Measurements from ENCODE around the gene GATAD2A.

GATAD2A gene

DNA sequence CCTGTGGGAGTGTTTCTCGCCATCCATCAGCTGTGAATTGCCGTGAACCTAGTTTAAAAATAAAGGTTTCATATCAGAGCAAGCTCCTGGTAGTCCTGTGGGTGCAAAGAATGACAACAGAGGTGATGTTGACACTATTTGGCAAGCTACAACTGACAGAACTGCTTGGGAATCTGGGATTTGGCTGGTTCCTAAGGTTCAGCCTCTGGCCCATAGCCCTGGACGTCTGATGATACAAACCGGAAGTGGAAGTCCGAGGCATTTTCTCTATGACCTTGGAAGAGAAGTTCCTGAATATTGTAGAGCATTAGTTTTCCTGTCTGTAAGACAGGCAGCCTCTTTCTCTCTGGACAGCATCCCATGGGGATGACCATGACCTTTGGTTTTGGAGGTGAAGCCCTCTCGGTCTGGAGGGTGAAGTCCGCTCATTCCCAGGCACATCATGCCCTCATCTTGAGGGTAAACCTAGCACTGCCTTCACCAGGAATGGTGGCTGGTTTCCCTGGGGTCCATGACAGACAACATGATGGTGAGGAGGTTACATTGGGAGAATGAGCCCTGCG, 29.1 kb downstream of the GATAD2A start:
- no peak overlapping the region for H2BK12ac ChIP-seq (ENCODE audit: low read length in 2 of 2)
- H4K91ac ChIP-seq (ENCODE audit: low read length), result no peak overlapping the region
- no peak overlapping the region for H2BK120ac ChIP-seq (ENCODE audit: low read depth, low read length)
- no peak overlapping the region for H2AFZ ChIP-seq (ENCODE audit: low read depth, low read length)
- H3K9me3 ChIP-seq (ENCODE audit: control insufficient read depth, low read length), result no peaks in the 10 kb centered on the region
- DNase-seq, result no peak
- H3K23ac ChIP-seq (ENCODE audit: low read length in 2 of 2), result no peak overlapping the region
- H2AK5ac ChIP-seq (ENCODE audit: low read length, severe bottlenecking), result no peak overlapping the region
- no peaks in the 10 kb centered on the region for H3K27me3 ChIP-seq (ENCODE audit: control insufficient read depth in 1 of 2, insufficient read depth in 1 of 2, low read length in 2 of 2)
- H3K4me3 ChIP-seq (ENCODE audit: insufficient read depth in 1 of 2, low read depth in 1 of 2, low read length in 2 of 2), result peak overlapping the region in 1 of 2 experiments; percentile 27
- no peak overlapping the region for H3K27ac ChIP-seq (ENCODE audit: low read length, poor library complexity, severe bottlenecking)
- H3K79me1 ChIP-seq (replicated peaks; ENCODE audit: low read length, poor library complexity, severe bottlenecking), result peaks cover 24% of the 10 kb centered on the region
- H3K4ac ChIP-seq (ENCODE audit: low read depth in 1 of 2, low read length in 2 of 2), result no peak overlapping the region
- no peak overlapping the region for H4K8ac ChIP-seq (ENCODE audit: low read length)
- H3K9ac ChIP-seq (ENCODE audit: low read length), result peak overlapping the region; percentile 15
- WGBS, result 95% methylated on average over 7 of the region's 8 CpGs
- H2BK15ac ChIP-seq (ENCODE audit: low read depth, poor library complexity, severe bottlenecking), result no peak overlapping the region
- no peak overlapping the region for H3K4me2 ChIP-seq (ENCODE audit: low read length, poor library complexity, severe bottlenecking)
- peaks cover 6 to 17% of the 10 kb centered on the region in 2 experiments for H3K36me3 ChIP-seq (ENCODE audit: control insufficient read depth in 1 of 2, insufficient read depth in 2 of 2, low read depth in 1 of 2, low read length in 2 of 2)
- H3K14ac ChIP-seq (ENCODE audit: low read length in 2 of 2), result no peak overlapping the region
- H3K4me1 ChIP-seq (ENCODE audit: control insufficient read depth, insufficient read depth, low read depth, low read length), result peaks cover 5% of the 10 kb centered on the region
- H2BK5ac ChIP-seq (ENCODE audit: low read depth, low read length, poor library complexity, severe bottlenecking), result no peak overlapping the region
- no peak overlapping the region for H3K18ac ChIP-seq (ENCODE audit: low read depth in 1 of 2, low read length in 2 of 2)

DNA sequence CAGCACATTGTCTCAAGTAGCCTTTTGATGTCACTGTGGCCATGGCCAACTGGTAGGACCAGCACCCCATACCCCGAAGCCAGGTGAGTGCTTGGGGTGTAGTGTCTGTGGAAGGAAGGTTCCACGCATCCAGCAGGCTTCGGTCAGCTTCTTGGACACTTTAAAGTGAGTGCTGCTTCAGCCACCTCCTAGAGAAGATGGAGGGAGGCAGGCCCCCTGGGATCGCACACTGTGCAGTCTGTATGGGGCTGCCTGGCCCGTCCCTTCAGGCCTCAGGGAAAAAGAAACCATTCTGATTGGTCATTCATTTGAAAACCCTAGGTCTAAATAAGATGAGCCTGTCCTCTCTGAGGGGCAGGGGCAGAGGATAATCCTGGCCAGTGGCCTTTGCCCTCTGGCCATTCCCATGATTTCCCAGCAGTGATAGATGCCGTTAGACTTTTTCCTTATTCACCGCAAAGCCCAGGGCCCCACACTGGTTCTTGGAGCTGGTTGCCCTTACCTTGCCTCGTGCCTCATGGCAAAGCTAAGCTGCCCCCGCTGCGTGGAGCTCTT, 30.7 kb downstream of the GATAD2A start:
- 96% methylated on average over 10 of the region's 10 CpGs for WGBS
- no peak for DNase-seq
- no peak overlapping the region for H2BK12ac ChIP-seq (ENCODE audit: low read length in 2 of 2)

DNA sequence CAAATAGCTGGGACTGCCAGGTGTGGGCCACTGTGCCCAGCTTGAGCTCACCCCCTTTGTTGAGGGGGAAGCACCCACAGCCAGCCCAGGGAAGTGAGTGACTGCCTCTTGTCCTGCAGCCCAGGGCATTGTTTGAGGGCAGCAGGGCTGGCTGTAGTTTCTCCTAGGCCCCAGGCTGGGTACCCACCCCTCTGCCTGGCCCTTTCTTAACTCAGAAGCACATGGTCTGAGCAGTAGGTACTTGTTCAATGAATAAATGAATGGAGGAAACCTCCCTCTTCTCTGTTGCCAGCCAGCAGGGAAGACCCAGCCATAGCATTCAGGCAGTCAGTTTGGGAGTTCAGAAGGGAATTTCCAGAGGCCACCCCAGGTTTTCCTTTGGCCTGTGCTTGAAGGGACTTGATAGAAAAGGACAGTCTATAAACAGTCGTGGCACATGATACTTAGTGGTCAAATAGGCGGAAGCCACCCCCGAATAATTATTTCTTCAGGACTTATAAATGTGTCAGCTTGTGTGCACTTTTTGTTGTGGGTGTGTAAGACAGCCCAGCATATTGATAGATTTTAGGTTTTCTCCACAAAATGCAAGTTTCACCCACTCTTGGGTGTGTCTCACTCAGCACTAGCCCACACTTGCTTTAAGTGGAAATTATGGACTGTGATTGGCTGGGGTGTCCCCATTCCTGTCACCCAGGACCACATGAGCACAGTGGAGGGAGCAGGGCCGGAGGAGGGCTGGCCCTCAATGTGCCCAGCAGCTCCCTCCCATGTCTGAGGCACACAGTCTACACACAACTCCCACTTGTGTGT, 33.1 kb downstream of the GATAD2A start:
- H3K18ac ChIP-seq (ENCODE audit: low read depth in 1 of 2, low read length in 2 of 2), result peak overlapping the region in 1 of 2 experiments; percentile 31
- no peaks in the 10 kb centered on the region for H3K9me3 ChIP-seq (ENCODE audit: control insufficient read depth, low read length)
- no peak overlapping the region for H4K91ac ChIP-seq (ENCODE audit: low read length)
- no peak overlapping the region for H2BK120ac ChIP-seq (ENCODE audit: low read depth, low read length)
- H3K27me3 ChIP-seq (ENCODE audit: control insufficient read depth in 1 of 2, insufficient read depth in 1 of 2, low read length in 2 of 2), result no peaks in the 10 kb centered on the region
- H3K14ac ChIP-seq (ENCODE audit: low read length in 2 of 2), result no peak overlapping the region
- peak overlapping the region in 1 of 2 experiments; percentile 4 for H2BK12ac ChIP-seq (ENCODE audit: low read length in 2 of 2)
- no peak overlapping the region for H3K4ac ChIP-seq (ENCODE audit: low read depth in 1 of 2, low read length in 2 of 2)
- H3K4me3 ChIP-seq (ENCODE audit: insufficient read depth in 1 of 2, low read depth in 1 of 2, low read length in 2 of 2), result no peak overlapping the region
- no peak overlapping the region for H2AK5ac ChIP-seq (ENCODE audit: low read length, severe bottlenecking)
- H3K4me2 ChIP-seq (ENCODE audit: low read length, poor library complexity, severe bottlenecking), result no peak overlapping the region
- H3K4me1 ChIP-seq (ENCODE audit: control insufficient read depth, insufficient read depth, low read depth, low read length), result peaks cover 5% of the 10 kb centered on the region
- 97% methylated on average over 3 of the region's 4 CpGs for WGBS
- H3K79me1 ChIP-seq (replicated peaks; ENCODE audit: low read length, poor library complexity, severe bottlenecking), result peaks cover 20% of the 10 kb centered on the region
- H2AFZ ChIP-seq (ENCODE audit: low read depth, low read length), result no peak overlapping the region
- peak overlapping the region in 1 of 2 experiments; percentile 10 for H3K23ac ChIP-seq (ENCODE audit: low read length in 2 of 2)
- no peak overlapping the region for H2BK5ac ChIP-seq (ENCODE audit: low read depth, low read length, poor library complexity, severe bottlenecking)
- H4K8ac ChIP-seq (ENCODE audit: low read length), result no peak overlapping the region
- H3K27ac ChIP-seq (ENCODE audit: low read length, poor library complexity, severe bottlenecking), result no peak overlapping the region
- H2BK15ac ChIP-seq (ENCODE audit: low read depth, poor library complexity, severe bottlenecking), result no peak overlapping the region
- peaks cover 6 to 12% of the 10 kb centered on the region in 2 experiments for H3K36me3 ChIP-seq (ENCODE audit: control insufficient read depth in 1 of 2, insufficient read depth in 2 of 2, low read depth in 1 of 2, low read length in 2 of 2)
- no peak overlapping the region for H3K9ac ChIP-seq (ENCODE audit: low read length)
- no peak for DNase-seq

More for the DNA sequence above, 30.7 kb downstream of the GATAD2A start:
- Histone ChIP-seq H3K27me3 (ENCODE audit: control insufficient read depth in 1 of 2, insufficient read depth in 1 of 2, low read length in 2 of 2) (no peaks in the 10 kb centered on the region), H4K91ac (ENCODE audit: low read length) (no peak overlapping the region), H2AFZ (ENCODE audit: low read depth, low read length) (no peak overlapping the region), H2BK5ac (ENCODE audit: low read depth, low read length, poor library complexity, severe bottlenecking) (no peak overlapping the region), H3K4me2 (ENCODE audit: low read length, poor library complexity, severe bottlenecking) (no peak overlapping the region), H3K36me3 (ENCODE audit: control insufficient read depth in 1 of 2, insufficient read depth in 2 of 2, low read depth in 1 of 2, low read length in 2 of 2) (peaks cover 6 to 12% of the 10 kb centered on the region in 2 experiments), H3K9ac (ENCODE audit: low read length) (no peak overlapping the region), H4K8ac (ENCODE audit: low read length) (no peak overlapping the region), H3K18ac (ENCODE audit: low read depth in 1 of 2, low read length in 2 of 2) (no peak overlapping the region), H2BK15ac (ENCODE audit: low read depth, poor library complexity, severe bottlenecking) (no peak overlapping the region), H3K4ac (ENCODE audit: low read depth in 1 of 2, low read length in 2 of 2) (no peak overlapping the region), H3K23ac (ENCODE audit: low read length in 2 of 2) (no peak overlapping the region), H3K4me3 (ENCODE audit: insufficient read depth in 1 of 2, low read depth in 1 of 2, low read length in 2 of 2) (no peak overlapping the region), H3K4me1 (ENCODE audit: control insufficient read depth, insufficient read depth, low read depth, low read length) (peaks cover 5% of the 10 kb centered on the region), H3K14ac (ENCODE audit: low read length in 2 of 2) (no peak overlapping the region), H2AK5ac (ENCODE audit: low read length, severe bottlenecking) (no peak overlapping the region), H3K79me1 (replicated peaks; ENCODE audit: low read length, poor library complexity, severe bottlenecking) (peaks cover 20% of the 10 kb centered on the region), H3K27ac (ENCODE audit: low read length, poor library complexity, severe bottlenecking) (no peak overlapping the region), H3K9me3 (ENCODE audit: control insufficient read depth, low read length) (no peaks in the 10 kb centered on the region), H2BK120ac (ENCODE audit: low read depth, low read length) (no peak overlapping the region)

DNA sequence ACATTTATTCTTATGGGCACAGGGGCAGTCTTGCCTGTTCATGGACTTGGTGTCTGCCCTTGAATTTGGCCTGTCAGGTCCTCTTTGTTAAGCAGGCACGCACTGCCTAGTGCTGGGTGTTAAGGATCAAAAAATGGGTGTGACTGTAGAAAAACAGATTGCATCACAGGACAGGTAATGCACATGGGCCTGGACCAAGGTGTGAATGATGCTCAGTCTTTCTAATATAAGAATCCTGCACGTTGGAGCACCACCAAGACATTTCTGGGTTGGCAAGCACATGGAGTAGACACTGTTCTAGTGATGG, 33.7 kb downstream of the GATAD2A start:
- no peak overlapping the region for H2BK12ac ChIP-seq (ENCODE audit: low read length in 2 of 2)
- no peaks in the 10 kb centered on the region for H3K9me3 ChIP-seq (ENCODE audit: control insufficient read depth, low read length)
- H4K91ac ChIP-seq (ENCODE audit: low read length), result no peak overlapping the region
- H3K18ac ChIP-seq (ENCODE audit: low read depth in 1 of 2, low read length in 2 of 2), result no peak overlapping the region
- H3K36me3 ChIP-seq (ENCODE audit: control insufficient read depth in 1 of 2, insufficient read depth in 2 of 2, low read depth in 1 of 2, low read length in 2 of 2), result peaks cover 11 to 16% of the 10 kb centered on the region in 2 experiments
- no peak overlapping the region for H2BK15ac ChIP-seq (ENCODE audit: low read depth, poor library complexity, severe bottlenecking)
- no peak overlapping the region for H2AFZ ChIP-seq (ENCODE audit: low read depth, low read length)
- H3K23ac ChIP-seq (ENCODE audit: low read length in 2 of 2), result no peak overlapping the region
- no peak overlapping the region for H3K9ac ChIP-seq (ENCODE audit: low read length)
- H2AK5ac ChIP-seq (ENCODE audit: low read length, severe bottlenecking), result no peak overlapping the region
- H3K27me3 ChIP-seq (ENCODE audit: control insufficient read depth in 1 of 2, insufficient read depth in 1 of 2, low read length in 2 of 2), result no peaks in the 10 kb centered on the region
- no peak overlapping the region for H3K4ac ChIP-seq (ENCODE audit: low read depth in 1 of 2, low read length in 2 of 2)
- H3K4me1 ChIP-seq (ENCODE audit: control insufficient read depth, insufficient read depth, low read depth, low read length), result peaks cover 3% of the 10 kb centered on the region
- 98% methylated on average over 2 of the region's 2 CpGs for WGBS
- no peak overlapping the region for H4K8ac ChIP-seq (ENCODE audit: low read length)
- no peak overlapping the region for H3K27ac ChIP-seq (ENCODE audit: low read length, poor library complexity, severe bottlenecking)
- H3K4me3 ChIP-seq (ENCODE audit: insufficient read depth in 1 of 2, low read depth in 1 of 2, low read length in 2 of 2), result no peak overlapping the region
- no peak overlapping the region for H2BK120ac ChIP-seq (ENCODE audit: low read depth, low read length)
- no peak overlapping the region for H2BK5ac ChIP-seq (ENCODE audit: low read depth, low read length, poor library complexity, severe bottlenecking)
- no peak for DNase-seq
- H3K4me2 ChIP-seq (ENCODE audit: low read length, poor library complexity, severe bottlenecking), result no peak overlapping the region
- H3K14ac ChIP-seq (ENCODE audit: low read length in 2 of 2), result no peak overlapping the region
- peaks cover 23% of the 10 kb centered on the region for H3K79me1 ChIP-seq (replicated peaks; ENCODE audit: low read length, poor library complexity, severe bottlenecking)

Measured in mesenchymal stem cell (in vitro differentiated cells and primary cell).